Measurements from ENCODE around the gene PPID.

The PPID gene

DNA sequence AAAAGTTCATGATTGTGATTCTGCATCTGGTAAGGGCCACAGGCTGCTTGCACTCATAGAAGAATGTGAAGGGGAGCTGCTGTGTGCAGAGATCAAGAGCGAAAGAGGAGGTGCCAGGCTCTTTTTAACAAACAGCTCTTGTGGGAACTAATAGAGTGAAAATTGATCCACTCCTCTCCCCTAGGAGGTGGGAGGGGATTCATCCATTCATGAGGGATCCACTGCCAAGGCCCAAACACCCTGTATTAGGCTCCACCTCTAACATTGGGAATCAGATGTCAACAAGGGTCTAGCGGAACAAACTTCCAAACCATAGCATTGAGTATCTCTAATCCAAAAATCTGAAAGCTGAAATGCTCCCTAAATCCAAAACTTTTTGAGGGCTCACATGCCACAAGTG, 16.4 kb upstream of the PPID start:
- DNase-seq: no peak
- Histone ChIP-seq H3K9ac (ENCODE audit: low read length) (no peak overlapping the region), H4K20me1 (ENCODE audit: insufficient read depth, low read length) (no peaks in the 10 kb centered on the region), H3K27me3 (replicated peaks; ENCODE audit: insufficient read depth, low read length) (no peaks in the 10 kb centered on the region), H2AFZ (ENCODE audit: low read length) (no peak overlapping the region), H3K9me3 (replicated peaks; ENCODE audit: insufficient read depth, low read length) (no peaks in the 10 kb centered on the region), H3K9me2 (replicated peaks; ENCODE audit: insufficient read depth, low read length) (no peaks in the 10 kb centered on the region), H3K4me1 (ENCODE audit: low read length) (no peaks in the 10 kb centered on the region), H3K27ac (ENCODE audit: low read length) (no peak overlapping the region), H3K79me2 (ENCODE audit: low read length) (no peaks in the 10 kb centered on the region), H3K36me3 (replicated peaks; ENCODE audit: insufficient read depth, low read length) (no peaks in the 10 kb centered on the region), H3F3A (ENCODE audit: insufficient read depth, low read length) (no peaks in the 10 kb centered on the region), H3K4me2 (ENCODE audit: low read depth, low read length) (no peak overlapping the region), H3K4me3 (ENCODE audit: low read length) (no peak overlapping the region)
- no peak for TF ChIP-seq EZH2 (optimal IDR thresholded peaks at IDR 0.05; ENCODE audit: low read depth, low read length)
- no peak for TF ChIP-seq EZH2phosphoT487 (IDR thresholded peaks at IDR 0.05; ENCODE audit: low read length)
- TF ChIP-seq, protein P1, sequence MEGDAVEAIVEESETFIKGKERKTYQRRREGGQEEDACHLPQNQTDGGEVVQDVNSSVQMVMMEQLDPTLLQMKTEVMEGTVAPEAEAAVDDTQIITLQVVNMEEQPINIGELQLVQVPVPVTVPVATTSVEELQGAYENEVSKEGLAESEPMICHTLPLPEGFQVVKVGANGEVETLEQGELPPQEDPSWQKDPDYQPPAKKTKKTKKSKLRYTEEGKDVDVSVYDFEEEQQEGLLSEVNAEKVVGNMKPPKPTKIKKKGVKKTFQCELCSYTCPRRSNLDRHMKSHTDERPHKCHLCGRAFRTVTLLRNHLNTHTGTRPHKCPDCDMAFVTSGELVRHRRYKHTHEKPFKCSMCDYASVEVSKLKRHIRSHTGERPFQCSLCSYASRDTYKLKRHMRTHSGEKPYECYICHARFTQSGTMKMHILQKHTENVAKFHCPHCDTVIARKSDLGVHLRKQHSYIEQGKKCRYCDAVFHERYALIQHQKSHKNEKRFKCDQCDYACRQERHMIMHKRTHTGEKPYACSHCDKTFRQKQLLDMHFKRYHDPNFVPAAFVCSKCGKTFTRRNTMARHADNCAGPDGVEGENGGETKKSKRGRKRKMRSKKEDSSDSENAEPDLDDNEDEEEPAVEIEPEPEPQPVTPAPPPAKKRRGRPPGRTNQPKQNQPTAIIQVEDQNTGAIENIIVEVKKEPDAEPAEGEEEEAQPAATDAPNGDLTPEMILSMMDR (IDR thresholded peaks at IDR 0.05; ENCODE audit: low read length): no peak

DNA sequence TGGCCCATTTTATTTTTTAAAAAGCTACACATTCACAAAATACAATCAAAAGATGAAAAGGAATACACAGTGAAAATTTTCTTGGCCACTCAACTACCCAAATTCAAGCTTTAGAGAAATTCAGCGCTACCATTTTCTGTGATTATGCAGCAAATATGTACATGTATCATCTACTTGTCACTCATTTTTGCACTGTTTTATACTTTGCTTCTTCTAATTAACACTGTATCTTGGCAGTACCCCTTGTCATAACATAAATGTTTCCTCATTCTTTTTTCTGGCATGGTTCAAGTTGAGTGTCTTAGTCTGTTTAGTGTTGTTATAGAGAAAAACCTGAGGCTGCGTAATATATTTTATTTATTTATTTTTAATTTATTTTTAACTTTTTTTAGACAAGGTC, 15.7 kb upstream of the PPID start:
- no peaks in the 10 kb centered on the region for H3K79me2 ChIP-seq (ENCODE audit: low read length)
- H2AFZ ChIP-seq (ENCODE audit: low read length): no peak overlapping the region
- no peak for TF ChIP-seq EZH2 (optimal IDR thresholded peaks at IDR 0.05; ENCODE audit: low read depth, low read length)
- no peak for TF ChIP-seq EZH2phosphoT487 (IDR thresholded peaks at IDR 0.05; ENCODE audit: low read length)
- TF ChIP-seq, protein P1 (IDR thresholded peaks at IDR 0.05; ENCODE audit: low read length): no peak
- no peaks in the 10 kb centered on the region for H3K36me3 ChIP-seq (replicated peaks; ENCODE audit: insufficient read depth, low read length)
- H3F3A ChIP-seq (ENCODE audit: insufficient read depth, low read length): no peaks in the 10 kb centered on the region
- H3K27ac ChIP-seq (ENCODE audit: low read length): no peak overlapping the region
- H3K9me3 ChIP-seq (replicated peaks; ENCODE audit: insufficient read depth, low read length): no peaks in the 10 kb centered on the region
- no peaks in the 10 kb centered on the region for H3K27me3 ChIP-seq (replicated peaks; ENCODE audit: insufficient read depth, low read length)
- no peak overlapping the region for H3K4me3 ChIP-seq (ENCODE audit: low read length)
- H3K4me2 ChIP-seq (ENCODE audit: low read depth, low read length): no peak overlapping the region
- H3K9me2 ChIP-seq (replicated peaks; ENCODE audit: insufficient read depth, low read length): no peaks in the 10 kb centered on the region
- no peaks in the 10 kb centered on the region for H4K20me1 ChIP-seq (ENCODE audit: insufficient read depth, low read length)
- DNase-seq: no peak
- H3K4me1 ChIP-seq (ENCODE audit: low read length): no peaks in the 10 kb centered on the region
- no peak overlapping the region for H3K9ac ChIP-seq (ENCODE audit: low read length)

DNA sequence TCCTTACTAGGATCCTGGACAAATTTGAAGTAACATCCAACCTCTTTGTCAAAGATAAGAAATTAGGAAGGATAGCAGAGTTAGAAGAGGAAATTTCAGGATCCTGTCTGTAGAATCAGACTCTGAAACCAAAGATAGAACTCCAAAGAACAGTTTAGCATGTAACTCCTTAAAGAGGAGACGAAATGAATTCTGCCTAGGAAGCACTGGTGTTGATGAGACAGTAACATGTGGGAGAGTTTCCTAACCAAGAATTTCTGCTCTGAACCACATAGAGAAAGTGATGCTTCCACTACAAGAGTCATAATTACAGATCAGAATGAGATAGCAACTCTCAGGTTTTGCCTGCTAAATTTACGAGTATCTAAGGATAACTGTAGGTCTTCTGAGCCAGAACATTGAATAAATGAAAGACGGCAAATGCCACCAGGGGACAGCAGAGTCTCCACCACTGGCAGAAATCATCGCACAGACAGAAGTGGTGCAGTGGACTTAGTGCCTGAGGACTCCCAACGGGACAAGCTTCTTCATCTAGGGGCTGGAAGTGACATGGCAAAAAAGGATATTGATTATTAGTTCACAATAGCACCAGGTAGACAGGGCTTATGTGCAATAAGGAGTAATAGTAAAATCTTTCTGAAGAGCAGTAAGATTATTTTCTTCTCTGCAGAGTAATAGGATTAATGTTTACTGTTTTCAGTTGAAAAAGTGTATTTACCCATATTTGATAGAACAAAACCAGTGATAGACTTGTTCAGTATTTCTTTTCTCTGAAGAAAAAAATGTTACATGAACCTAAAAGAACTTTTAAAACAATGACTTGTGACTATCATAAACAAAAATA, 6.7 kb upstream of the PPID start:
- Histone ChIP-seq H3K4me2 (ENCODE audit: low read depth, low read length) (no peak overlapping the region), H3K36me3 (replicated peaks; ENCODE audit: insufficient read depth, low read length) (no peaks in the 10 kb centered on the region), H4K20me1 (ENCODE audit: insufficient read depth, low read length) (no peaks in the 10 kb centered on the region), H3K4me1 (ENCODE audit: low read length) (no peaks in the 10 kb centered on the region), H2AFZ (ENCODE audit: low read length) (no peak overlapping the region), H3K79me2 (ENCODE audit: low read length) (no peaks in the 10 kb centered on the region), H3K9ac (ENCODE audit: low read length) (no peak overlapping the region), H3K4me3 (ENCODE audit: low read length) (no peak overlapping the region), H3K27me3 (replicated peaks; ENCODE audit: insufficient read depth, low read length) (no peaks in the 10 kb centered on the region), H3K9me2 (replicated peaks; ENCODE audit: insufficient read depth, low read length) (no peaks in the 10 kb centered on the region), H3K27ac (ENCODE audit: low read length) (no peak overlapping the region), H3K9me3 (replicated peaks; ENCODE audit: insufficient read depth, low read length) (no peaks in the 10 kb centered on the region), H3F3A (ENCODE audit: insufficient read depth, low read length) (no peaks in the 10 kb centered on the region)
- peak; percentile 59 for DNase-seq
- TF ChIP-seq, protein P1 (IDR thresholded peaks at IDR 0.05; ENCODE audit: low read length): peak; percentile 83
- TF ChIP-seq EZH2phosphoT487 (IDR thresholded peaks at IDR 0.05; ENCODE audit: low read length): no peak
